MM.1S (cell line): ENCODE data around the gene SEC16B.

ENCODE experiments used
- CTCF ChIP-seq: fragments of 300-600 bp; sonication (generic); IDR thresholded peaks from 2 replicates; pipeline ENCODE4 v1.5.1; 2016; ENCODE audit warnings: antibody characterized with exemption, low read length, mixed read lengths
- EZH2 ChIP-seq: fragments of 300-600 bp; sonication (generic); optimal IDR thresholded peaks from 2 replicates; pipeline ENCODE3; 2017; ENCODE audit warnings: low read depth, mild to moderate bottlenecking, antibody characterized with exemption, low read length, mixed read lengths

- TF ChIP-seq CTCF, result no peak
- TF ChIP-seq EZH2, result no peak
Observed at GRCh38 chr1:178019208-178019607, 49.4 kb upstream of the SEC16B start.
